HG03460 (cell line): Measurements from ENCODE around the gene NEK1.
"Not testable (repeated sequence)": the region's sequence is repeated elsewhere in the genome, so short reads cannot be mapped to it uniquely, and the experiment has no call there.

Experiments
- ATAC-seq: cut with Tn5 transposase; IDR thresholded peaks from one replicate; pipeline ENCODE4 v1.9.1; 2021; ENCODE audit not compliant: unreplicated experiment

NEK1 gene

DNA sequence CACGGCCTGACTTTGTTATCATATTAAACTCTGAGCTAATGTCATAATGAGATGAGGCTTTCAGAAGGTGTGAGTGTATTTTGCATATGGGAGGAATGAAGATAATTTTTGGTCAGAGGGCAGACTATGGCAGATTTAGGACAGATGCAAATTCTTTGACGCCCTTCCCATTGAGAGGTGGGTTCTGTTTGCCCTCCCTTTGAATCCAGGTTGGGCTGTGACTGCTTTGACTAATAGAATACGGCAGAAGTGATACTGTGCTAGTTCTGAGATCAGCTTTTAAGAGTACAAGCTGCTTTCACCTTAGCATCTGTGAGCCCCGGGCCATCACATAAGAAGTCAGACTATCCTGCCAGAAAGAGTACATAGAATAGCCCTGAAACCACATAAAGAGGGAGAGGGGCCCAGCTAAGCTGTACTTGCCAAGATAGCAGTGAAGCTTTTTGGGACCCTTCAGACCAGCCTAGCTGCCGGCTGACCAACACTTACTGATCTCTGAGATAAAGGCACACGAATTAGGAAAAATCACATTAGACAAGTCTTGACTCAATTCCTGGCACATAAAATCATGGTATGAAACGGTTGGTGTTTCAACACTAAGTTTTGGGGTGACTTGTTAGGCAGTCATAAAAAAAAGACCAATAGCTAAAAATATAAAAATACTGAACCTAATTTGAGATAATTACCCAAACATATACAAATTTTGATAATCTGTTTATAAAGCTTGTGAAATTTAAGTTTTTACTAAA is 174.9 kb downstream of the NEK1 start:
- ATAC-seq, result peak; percentile 86

DNA sequence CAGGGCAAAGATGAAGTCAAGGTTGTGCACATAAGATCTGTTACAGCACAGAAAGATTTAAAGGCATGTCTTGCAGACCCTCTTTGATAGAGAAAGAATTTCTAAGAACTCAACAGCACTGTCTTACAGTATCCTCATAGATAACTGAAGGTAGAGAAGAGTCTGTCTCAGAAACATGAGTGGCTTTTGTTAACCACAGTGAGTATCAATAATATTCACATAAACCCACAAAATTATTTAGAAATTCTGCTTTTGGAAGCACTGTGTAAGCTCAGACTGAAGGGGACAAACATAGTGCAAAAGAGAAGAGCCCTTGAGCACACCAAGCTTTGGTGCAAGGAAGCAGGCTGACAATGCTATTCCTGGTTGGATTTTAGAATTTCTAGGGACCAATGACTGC is 175.6 kb downstream of the NEK1 start:
- no peak for ATAC-seq

DNA sequence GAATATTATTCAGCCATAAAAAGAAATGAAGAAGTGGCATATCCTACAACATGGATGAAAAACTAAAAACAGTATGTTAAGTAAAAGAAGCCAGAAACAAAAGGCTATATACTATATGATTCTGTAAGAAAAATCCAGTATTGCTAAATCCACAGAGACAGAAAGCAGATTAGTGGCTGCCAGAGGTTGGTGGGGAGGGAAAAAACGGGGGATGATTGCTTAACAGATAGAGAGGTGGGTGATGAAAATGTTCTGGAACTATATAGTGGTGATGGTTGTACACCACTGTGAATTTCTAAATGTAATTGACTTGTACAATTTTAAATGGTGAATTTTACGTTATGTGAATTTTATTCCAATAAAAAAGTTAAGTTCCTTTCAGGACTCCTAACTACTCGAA is 184.0 kb downstream of the NEK1 start:
- no peak for ATAC-seq

DNA sequence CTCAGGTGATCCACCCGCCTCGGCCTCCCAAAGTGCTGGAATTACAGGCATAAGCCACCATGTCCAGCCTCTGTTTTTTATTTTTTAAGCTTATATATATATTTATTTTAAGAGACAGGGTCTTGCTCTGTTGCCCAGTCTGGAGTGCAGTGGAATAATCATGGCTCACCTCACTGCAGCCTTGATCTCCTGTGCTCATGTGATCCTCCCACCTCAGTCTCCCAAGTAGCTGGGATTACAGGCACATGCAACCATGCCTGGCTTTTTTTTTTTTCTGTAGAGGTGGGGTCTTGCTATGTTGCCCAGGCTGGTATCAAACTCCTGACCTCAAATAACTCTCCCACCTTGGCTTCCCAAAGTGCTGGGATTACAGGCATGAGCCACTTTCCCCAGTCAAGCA is 184.7 kb downstream of the NEK1 start:
- ATAC-seq, result not testable (repeated sequence)

DNA sequence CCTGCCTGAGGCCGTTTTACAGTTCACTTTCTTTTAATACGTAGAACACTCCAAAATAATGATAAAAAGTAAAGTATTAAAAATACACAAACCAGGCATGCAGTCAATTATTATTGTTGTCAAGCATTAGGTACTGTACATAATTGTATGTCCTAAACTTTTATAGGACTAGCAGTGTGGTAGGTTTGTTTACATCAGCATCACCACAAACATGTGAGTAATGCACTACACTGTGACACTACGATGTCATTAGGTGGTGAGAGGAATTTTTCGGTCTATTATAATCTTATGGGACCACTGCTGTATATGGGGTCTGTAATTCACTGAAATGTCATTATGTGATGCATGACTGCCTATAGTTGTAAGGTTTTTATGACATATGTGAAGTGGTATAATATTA is 192.1 kb downstream of the NEK1 start:
- no peak for ATAC-seq

DNA sequence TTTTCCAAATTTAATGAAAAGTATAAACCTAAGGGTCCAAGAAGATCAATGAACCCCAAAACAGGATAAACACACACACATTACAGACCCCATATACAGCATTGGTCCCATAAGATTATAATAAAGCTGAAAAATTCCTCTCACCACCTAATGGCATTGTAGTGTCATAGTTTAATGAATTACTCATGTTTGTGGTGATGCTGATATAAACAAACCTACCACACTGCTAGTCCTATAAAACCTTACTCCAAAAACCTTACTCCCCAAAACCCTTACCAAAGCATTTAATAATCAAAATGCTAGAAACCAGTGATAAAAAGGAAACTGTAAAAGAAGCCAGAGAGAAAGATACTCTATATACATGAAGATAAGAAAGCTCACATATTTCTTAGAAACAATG is 193.5 kb downstream of the NEK1 start:
- no peak for ATAC-seq

DNA sequence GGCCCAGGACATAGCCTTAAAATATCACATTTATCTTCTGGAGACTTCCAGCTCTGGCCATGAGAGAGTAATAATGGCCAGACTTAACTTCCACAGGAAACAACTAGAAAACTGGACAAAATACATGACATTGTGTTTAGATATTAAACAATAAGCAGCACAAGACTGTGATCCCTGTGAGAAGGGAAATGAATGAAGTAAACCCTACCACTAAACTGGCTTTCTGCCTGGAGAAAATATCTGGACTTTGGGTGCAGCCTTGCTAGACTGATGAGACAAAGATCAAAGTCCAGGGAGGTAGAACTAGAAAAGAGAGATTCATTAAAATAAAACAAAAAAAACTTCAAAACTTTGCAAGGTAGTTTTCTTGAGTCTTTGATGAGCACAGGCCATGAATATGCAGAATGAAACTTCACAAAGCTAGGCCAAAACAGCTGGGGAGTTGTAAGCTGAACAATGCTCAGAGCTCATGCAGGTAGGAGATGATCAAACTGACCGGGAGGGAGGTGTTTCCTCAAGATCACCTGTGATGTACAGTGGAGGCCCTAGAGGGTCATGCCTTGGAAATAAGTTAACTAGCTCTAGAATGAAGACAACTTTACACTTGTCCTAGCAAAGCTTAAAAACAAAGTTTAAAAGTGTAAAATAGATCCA is 194.6 kb downstream of the NEK1 start:
- ATAC-seq, result no peak

DNA sequence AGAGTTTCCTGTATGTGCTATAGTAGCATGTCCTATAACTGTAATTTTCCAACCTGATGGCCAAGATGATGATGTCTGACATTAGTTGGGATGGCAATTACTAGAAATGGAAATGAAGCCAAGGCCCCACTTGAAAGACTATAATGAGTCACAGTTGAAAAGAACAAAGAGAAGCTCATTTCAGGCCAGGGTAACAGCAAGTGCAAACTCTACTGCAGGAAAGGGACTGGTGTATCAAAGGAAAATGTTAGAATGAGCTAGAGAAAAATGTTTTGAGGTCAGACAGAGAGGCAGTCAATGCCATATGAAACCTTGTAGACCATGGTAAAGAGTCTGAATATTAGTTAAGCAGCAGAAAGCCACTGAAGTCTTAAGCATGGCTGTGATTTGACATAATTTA is 195.4 kb downstream of the NEK1 start:
- ATAC-seq, result peak; percentile 48

DNA sequence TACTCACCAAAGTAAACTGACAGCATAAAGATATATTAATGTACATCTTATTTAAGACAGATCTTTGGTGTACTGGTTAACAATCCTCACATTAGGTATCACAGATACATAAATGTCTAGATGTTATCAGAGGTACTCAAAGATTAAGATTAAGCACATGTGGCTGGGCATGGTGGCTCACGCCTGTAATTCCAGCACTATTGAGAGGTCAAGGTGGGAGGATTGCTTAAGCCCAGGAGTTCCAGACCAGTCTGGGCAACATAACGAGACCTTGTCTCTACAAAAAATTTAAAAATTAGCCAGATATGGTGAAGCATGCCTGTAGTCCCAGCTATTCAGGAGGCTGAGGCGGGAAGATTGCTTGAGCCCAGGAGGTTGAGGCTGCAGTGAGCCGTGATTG is 195.9 kb downstream of the NEK1 start:
- no peak for ATAC-seq

DNA sequence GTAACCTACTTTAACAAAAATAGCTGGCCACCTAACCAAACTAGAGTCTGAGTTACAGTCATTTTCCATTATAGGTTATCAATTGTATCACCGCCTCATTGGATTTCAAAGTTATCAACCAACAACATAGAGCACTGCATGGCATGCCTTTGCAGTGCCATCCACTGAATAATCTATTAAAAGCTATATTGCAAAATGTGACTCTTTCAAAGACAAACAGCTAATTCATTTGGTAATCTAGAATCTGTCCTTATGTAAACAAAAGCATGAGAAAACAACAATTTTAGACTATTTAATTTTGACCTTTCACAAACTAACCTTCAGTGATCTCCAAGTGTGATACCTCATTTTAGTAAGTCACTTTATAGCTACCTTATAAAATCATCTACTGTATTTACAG is 197.5 kb downstream of the NEK1 start:
- no peak for ATAC-seq

DNA sequence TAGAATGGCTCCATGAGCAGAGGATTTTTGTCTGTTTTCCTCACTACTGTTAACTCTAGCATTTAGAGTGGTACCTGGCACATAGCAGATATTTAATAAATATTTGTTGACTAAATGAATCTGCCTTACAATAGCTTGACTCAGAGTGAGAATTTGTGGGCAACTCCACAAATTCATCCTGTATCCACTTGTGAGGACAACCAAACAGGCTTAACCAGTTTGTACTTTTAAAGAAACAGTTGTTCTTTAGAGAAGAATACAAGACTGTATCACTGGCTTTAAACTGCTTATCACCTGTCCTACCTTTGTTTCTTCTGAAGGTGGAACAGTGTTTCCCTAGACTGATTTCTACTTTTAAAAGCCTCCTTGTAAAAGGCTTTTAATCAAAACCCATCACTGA is 200.3 kb downstream of the NEK1 start:
- no peak for ATAC-seq

DNA sequence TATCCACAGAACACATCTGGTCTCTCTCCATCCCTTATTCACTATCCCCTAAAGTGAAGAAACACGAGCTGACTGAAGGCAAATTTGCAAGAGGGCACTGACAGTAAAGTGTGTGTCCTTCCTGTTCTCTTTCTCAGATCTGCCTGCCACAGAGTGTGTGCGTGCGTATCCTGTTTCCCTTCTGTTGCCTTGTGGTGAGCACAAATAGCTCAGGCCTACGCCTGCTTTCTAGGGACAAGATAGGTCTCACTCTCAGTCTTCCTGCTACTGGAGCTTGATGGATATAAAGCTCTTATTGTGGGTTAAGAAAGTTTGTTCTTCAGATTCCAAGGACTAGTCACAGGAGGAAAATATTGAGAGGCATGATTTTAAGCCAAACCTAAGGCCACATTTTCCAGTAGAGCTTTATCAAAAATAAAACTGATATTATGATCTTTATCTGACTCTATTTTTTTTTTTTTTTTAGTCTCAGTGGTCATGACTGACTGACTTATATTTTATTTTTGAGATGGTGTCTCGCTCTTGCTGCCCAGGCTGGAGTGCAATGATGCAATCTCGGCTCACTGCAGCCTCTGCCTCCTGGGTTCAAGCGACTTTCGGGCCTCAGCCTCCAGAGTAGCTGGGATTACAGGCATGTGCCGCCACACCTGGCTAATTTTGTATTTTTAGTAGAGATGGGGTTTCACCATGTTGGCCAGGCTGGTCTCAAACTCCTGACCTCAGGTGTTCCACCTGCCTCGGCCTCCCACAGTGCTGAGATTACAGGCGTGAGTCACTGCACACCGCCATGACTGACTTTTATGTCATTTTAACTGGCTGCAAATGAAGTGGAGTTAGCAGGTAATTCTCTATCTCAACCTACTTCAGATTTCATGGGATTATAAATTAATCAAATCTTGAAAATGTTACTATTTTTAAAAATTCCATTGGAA is 201.3 kb downstream of the NEK1 start:
- peak; percentile 97 for ATAC-seq

DNA sequence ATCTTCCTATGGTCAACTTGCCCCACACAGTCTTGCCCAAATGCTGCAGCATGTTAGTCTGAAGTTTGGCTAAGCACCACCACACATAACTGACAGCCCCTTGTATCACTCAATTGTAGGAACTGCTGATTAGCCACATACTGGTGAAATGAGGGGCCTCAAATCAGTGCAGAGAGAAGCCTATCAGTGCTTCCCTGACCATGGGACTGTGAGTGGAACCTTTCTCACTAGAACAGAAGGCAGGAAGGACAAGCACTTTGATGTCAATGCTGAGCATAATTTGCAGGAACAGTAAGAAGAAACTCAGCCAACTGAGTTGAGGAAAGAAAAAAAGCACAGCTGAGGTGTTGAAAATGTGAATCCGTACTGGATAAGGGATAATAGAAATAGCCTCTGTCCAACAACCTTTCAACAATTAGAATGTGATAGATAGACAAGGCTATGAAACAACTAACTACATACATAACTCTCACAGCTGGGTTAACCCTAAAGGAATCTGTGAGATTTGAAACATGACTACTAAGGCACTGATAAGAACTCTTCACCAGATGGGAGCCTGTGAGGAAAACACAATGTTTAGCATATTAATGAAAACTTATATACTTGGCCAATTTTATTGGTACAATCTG is 205.1 kb downstream of the NEK1 start:
- ATAC-seq, result no peak

DNA sequence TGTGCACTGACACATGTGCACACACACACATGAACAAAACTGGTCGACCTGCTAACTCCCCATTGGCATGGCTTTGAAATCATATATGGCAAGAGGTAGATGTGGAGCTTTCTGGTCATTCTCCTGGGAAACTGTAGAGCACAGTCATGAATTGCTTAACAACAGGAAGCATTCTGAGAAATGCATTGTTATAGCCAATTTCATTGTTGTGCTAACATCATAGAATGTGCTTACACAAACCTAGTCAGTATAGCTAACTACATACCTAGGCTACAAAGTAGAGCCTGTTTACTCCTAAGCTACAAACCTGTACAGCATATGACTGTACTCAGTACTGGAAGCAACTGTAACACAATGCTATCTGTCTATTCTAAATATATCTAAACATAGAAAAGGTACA is 207.4 kb downstream of the NEK1 start:
- no peak for ATAC-seq

DNA sequence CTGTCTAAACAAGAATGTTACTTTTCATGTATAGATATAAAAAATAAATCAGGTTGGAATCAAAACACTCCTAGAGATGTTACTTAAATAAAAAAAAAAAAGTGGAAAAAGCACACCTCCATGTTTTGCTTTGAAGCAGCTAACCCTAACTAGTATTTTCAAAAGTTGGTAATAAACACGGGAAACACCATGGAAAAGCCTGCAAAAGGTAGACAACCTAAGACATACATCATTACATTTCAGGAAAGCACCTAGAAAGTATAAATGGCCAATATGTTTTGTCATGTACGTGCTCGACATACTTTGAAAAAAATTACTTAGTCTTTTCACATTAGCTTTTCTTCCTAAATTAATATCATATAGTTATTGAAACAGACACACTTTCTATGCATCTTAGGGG is 211.6 kb downstream of the NEK1 start:
- ATAC-seq, result no peak

DNA sequence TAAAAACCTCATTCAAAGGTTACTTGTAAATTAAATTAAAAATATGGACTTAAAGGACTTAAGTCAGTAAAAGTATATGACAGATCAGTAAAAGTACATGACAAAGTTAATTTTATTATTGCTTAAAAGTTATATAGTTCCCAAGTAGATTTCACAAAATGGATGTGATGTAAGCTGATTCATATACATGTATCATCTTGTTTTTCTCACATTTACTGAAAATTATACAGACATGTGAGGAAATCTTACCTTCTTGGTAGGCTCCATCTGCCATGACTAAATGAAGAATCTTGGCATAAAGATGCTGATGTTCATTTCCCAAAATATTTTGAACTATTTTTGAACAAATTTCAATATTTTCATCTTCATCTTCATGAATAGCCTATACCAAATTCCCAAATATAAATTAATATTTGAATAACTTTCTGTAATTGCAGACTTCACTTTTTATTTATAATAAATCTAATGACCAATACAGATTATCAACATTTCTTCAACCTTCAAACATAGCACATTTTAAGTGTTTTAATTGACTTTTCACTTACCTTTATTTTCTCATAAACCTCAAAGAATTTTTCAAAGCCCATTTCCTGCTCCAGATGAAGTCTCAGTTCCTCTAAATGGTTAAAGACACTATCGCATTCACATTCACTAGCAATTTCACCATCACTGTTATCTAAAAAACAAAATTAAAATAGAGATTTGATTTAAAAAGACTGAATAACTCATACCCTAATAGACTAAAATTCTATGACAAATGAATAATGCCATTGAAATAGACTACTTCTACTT is 212.2 kb downstream of the NEK1 start:
- peak; percentile 71 for ATAC-seq

DNA sequence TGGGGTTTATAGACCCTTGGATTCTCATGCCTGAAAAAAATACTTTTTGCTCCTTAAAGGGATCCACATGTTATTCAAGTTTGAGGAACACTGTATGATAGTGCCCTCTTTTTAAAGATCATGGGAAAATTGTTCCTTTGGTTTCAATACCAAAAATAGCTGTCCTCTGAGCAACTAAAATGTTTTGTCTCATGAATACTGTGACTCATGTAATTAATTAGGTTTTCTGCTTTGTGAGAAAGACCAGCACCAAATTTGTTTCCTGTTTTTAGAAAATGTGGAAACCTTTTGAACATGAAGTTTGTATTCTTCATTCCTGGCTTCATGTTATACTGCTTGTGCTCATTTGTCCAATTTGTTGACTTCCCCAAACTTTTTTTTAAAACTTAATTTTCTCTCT is 214.1 kb downstream of the NEK1 start:
- no peak for ATAC-seq

DNA sequence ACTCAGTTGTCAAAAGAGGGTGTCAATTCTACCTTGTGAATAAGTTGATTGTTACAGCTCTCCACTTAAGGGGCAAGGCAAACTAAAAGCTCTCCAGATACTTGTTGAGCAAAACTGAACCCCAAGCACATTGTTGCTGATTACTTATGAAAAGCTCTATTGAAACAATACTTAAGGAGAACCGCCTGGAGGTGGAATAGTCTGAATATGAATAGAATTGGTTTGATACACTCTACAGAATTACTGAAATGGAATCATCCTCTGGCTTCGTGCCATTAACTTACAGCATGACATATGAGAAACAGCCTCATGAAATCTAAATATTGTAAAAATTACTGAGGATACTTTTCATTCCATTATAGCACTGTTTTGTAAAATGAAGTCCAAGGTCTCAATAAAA is 214.6 kb downstream of the NEK1 start:
- no peak for ATAC-seq

DNA sequence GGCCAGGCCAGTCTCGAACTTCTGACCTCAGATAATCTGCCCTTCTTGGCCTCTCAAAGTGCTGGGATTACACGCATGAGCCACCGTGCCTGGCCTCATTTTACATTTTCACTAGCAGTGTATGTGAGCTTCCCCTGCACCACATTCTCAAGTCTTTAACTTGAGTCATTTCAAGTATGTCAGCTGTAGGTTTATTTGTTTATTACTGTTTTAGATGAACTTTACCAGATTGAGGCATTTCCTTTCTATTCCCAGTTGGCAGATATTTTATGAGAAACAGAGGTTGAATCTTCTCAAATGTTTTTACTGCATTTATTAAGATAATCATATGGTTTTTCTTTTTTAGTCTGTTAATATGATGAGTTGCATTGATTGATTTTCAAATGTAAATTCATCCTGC is 227.0 kb downstream of the NEK1 start:
- no peak for ATAC-seq

DNA sequence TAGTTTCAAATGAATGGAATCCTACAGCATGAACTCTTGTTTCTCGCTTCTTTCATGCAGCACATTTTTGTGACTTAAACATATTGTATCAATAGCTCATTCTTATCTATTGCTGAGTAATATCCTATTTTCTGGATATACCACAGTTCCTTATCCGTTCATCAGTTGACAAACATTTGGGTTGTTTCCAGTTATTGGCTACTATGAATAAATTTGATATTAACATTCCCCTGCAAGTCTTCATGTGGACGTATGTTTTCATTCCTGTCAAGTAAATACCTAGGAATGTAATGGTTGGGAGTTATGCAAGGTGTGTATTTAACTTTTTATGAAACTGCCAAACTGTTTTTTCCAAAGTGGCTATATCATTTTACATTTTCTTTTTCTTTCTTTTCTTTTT is 227.6 kb downstream of the NEK1 start:
- ATAC-seq, result no peak

DNA sequence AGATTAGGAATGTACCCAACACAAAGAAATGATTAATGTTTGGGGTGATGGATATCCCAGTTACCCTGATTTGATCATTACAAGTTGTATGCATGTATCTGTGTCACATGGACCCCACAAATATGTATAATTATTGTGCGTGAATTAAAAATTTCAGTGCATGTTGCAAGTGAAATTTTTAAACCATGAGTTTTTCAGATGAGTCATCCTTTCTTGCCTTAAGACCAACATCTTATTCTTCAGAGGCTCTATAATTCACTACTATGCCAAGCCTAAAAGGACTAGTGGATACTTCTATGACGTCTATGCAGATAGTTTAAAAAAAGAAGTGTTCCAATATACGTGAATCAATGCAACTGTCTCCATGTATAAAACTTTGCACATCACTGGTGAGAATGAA is 228.7 kb downstream of the NEK1 start:
- ATAC-seq, result no peak
